ENCODE results near the gene TSPAN16. TPM values are rescaled to one million over a fixed set of nuclear protein-coding genes. Genes with fewer than 3 reads are reported as not detected.
"Not testable (repeated sequence)": the region's sequence is repeated elsewhere in the genome, so short reads cannot be mapped to it uniquely, and the experiment has no call there.

Gene TSPAN16
- total RNA-seq, 1 experiment from 2014 or later = not detected

DNA sequence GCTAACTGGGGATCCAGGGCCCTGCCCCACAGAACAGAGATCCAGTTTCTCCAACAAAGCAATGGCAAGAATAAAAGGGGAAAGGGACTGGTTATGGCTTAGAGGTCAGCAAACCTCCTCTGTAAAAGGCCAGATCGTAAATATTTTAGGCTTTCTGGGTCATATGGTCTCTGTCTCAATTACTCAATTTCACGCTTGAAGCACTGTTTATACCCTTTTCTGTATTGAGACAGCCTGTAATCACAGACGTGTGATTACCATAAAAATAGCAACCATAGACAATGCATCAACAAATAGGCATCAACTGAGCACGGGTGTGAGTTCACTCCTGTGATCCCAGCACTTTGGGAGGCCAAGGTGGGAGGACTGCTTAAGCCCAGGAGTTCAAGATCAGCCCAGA, 34.2 kb downstream of the TSPAN16 start:
- peaks cover 3% of the 10 kb centered on the region for H3K36me3 ChIP-seq (ENCODE audit: insufficient read depth, low read length)
- no peaks in the 10 kb centered on the region for H3K9me2 ChIP-seq (replicated peaks; ENCODE audit: insufficient read depth, low read length)
- H3K27me3 ChIP-seq (ENCODE audit: low read length) = no peaks in the 10 kb centered on the region
- no peaks in the 10 kb centered on the region for H3K9me3 ChIP-seq (ENCODE audit: low read length)
- DNase-seq = no peak
- no peak overlapping the region for H3K27ac ChIP-seq (ENCODE audit: low read length)
- H2AFZ ChIP-seq (ENCODE audit: low read length) = no peak overlapping the region
- H3K79me2 ChIP-seq (ENCODE audit: low read length) = no peaks in the 10 kb centered on the region
- no peaks in the 10 kb centered on the region for H3K4me1 ChIP-seq (ENCODE audit: low read length)
- no peak overlapping the region for H3K9ac ChIP-seq (ENCODE audit: low read length)
- no peak overlapping the region for H3K4me3 ChIP-seq (ENCODE audit: low read length)
- H3K4me2 ChIP-seq (ENCODE audit: low read depth, low read length, poor library complexity, severe bottlenecking) = no peak overlapping the region
- H4K20me1 ChIP-seq (ENCODE audit: insufficient read depth, low read depth, low read length) = no peaks in the 10 kb centered on the region

- Histone ChIP-seq H3K79me2 (ENCODE audit: low read length) (no peaks in the 10 kb centered on the region), H3K4me2 (ENCODE audit: low read depth, low read length, poor library complexity, severe bottlenecking) (no peak overlapping the region), H3K9me3 (ENCODE audit: low read length) (no peaks in the 10 kb centered on the region), H4K20me1 (ENCODE audit: insufficient read depth, low read depth, low read length) (no peaks in the 10 kb centered on the region), H3K27me3 (ENCODE audit: low read length) (no peaks in the 10 kb centered on the region), H3K9me2 (replicated peaks; ENCODE audit: insufficient read depth, low read length) (no peaks in the 10 kb centered on the region), H3K9ac (ENCODE audit: low read length) (no peak overlapping the region), H2AFZ (ENCODE audit: low read length) (no peak overlapping the region), H3K27ac (ENCODE audit: low read length) (no peak overlapping the region), H3K36me3 (ENCODE audit: insufficient read depth, low read length) (peaks cover 6% of the 10 kb centered on the region), H3K4me1 (ENCODE audit: low read length) (no peaks in the 10 kb centered on the region), H3K4me3 (ENCODE audit: low read length) (no peak overlapping the region)
- no peak for DNase-seq
These were observed 35.5 kb downstream of the TSPAN16 start for GRCh38 chr19:11331502-11331901.

- no peaks in the 10 kb centered on the region for H4K20me1 ChIP-seq (ENCODE audit: insufficient read depth, low read depth, low read length)
- no peak overlapping the region for H3K9ac ChIP-seq (ENCODE audit: low read length)
- H3K9me2 ChIP-seq (replicated peaks; ENCODE audit: insufficient read depth, low read length) = no peaks in the 10 kb centered on the region
- H3K27me3 ChIP-seq (ENCODE audit: low read length) = no peaks in the 10 kb centered on the region
- no peak overlapping the region for H3K4me2 ChIP-seq (ENCODE audit: low read depth, low read length, poor library complexity, severe bottlenecking)
- no peak overlapping the region for H2AFZ ChIP-seq (ENCODE audit: low read length)
- no peaks in the 10 kb centered on the region for H3K4me1 ChIP-seq (ENCODE audit: low read length)
- 0 out of 2 replicates have a peak, but pooled peaks cover under 1% of the 10 kb centered on the region for H3K79me2 ChIP-seq (ENCODE audit: low read length)
- no peak for DNase-seq
- H3K9me3 ChIP-seq (ENCODE audit: low read length) = no peaks in the 10 kb centered on the region
- H3K36me3 ChIP-seq (ENCODE audit: insufficient read depth, low read length) = peaks cover 6% of the 10 kb centered on the region
- no peak overlapping the region for H3K27ac ChIP-seq (ENCODE audit: low read length)
- H3K4me3 ChIP-seq (ENCODE audit: low read length) = no peak overlapping the region
These were observed 36.9 kb downstream of the TSPAN16 start for GRCh38 chr19:11332822-11333221.

DNA sequence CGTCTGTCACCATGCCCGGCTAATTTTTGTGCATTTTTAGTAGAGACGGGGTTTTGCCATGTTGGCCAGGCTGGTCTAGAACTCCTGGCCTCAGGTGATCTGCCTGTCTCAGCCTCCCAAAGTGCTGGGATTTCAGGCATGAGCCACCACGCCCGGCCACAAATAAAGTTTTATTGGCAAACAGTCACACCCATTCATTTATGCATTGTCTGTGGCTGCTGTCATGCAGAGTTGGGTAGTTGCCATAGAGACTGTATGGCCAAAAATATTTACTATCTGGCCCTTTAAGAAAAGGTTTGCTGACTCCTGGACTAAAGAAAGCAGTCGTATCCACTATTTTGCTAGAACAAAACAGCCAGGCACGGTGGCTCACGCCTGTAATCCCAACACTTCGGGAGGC, 37.9 kb downstream of the TSPAN16 start:
- not testable (repeated sequence) for H4K20me1 ChIP-seq (ENCODE audit: insufficient read depth, low read depth, low read length); DNase-seq; H3K4me3 ChIP-seq (ENCODE audit: low read length); H3K4me1 ChIP-seq (ENCODE audit: low read length); H3K9ac ChIP-seq (ENCODE audit: low read length); H3K9me2 ChIP-seq (replicated peaks; ENCODE audit: insufficient read depth, low read length); H2AFZ ChIP-seq (ENCODE audit: low read length); H3K27ac ChIP-seq (ENCODE audit: low read length); H3K4me2 ChIP-seq (ENCODE audit: low read depth, low read length, poor library complexity, severe bottlenecking); H3K9me3 ChIP-seq (ENCODE audit: low read length); H3K36me3 ChIP-seq (ENCODE audit: insufficient read depth, low read length); H3K27me3 ChIP-seq (ENCODE audit: low read length)
- H3K79me2 ChIP-seq (ENCODE audit: low read length) = peaks cover 11% of the 10 kb centered on the region

GRCh38 chr19:11335449-11336146, 39.6 kb downstream of the TSPAN16 start:
- no peak overlapping the region for H3K9ac ChIP-seq (ENCODE audit: low read length)
- H3K27ac ChIP-seq (ENCODE audit: low read length) = no peak overlapping the region
- H3K4me1 ChIP-seq (ENCODE audit: low read length) = peaks cover 16% of the 10 kb centered on the region
- no peaks in the 10 kb centered on the region for H3K9me3 ChIP-seq (ENCODE audit: low read length)
- no peaks in the 10 kb centered on the region for H3K9me2 ChIP-seq (replicated peaks; ENCODE audit: insufficient read depth, low read length)
- peaks cover 16% of the 10 kb centered on the region for H3K79me2 ChIP-seq (ENCODE audit: low read length)
- no peaks in the 10 kb centered on the region for H4K20me1 ChIP-seq (ENCODE audit: insufficient read depth, low read depth, low read length)
- H3K27me3 ChIP-seq (ENCODE audit: low read length) = no peaks in the 10 kb centered on the region
- H3K4me3 ChIP-seq (ENCODE audit: low read length) = no peak overlapping the region
- no peak for DNase-seq
- H3K4me2 ChIP-seq (ENCODE audit: low read depth, low read length, poor library complexity, severe bottlenecking) = no peak overlapping the region
- H2AFZ ChIP-seq (ENCODE audit: low read length) = no peak overlapping the region
- H3K36me3 ChIP-seq (ENCODE audit: insufficient read depth, low read length) = peaks cover 6% of the 10 kb centered on the region

DNA sequence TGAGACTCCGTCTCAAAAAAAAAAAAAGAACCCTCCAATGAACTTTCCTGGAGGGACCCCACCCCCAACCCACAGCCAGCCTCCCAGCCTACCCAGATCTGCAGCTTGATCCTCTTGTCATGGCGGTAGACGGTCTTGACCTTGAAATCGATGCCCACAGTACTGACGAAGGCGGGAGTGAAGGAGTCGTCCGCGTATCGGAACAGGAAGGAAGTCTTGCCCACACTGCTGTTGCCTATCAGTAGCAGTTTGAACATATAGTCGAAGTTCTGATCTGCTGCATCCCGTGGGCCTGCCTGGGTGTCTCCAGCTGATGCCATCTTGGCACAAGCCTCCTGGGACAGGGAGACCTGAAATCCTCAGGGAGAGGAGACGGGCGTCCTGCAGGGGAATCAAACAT, 41.1 kb downstream of the TSPAN16 start:
- no peak overlapping the region for H2AFZ ChIP-seq (ENCODE audit: low read length)
- H3K4me3 ChIP-seq (ENCODE audit: low read length) = no peak overlapping the region
- peaks cover 12% of the 10 kb centered on the region for H3K36me3 ChIP-seq (ENCODE audit: insufficient read depth, low read length)
- no peaks in the 10 kb centered on the region for H3K9me2 ChIP-seq (replicated peaks; ENCODE audit: insufficient read depth, low read length)
- peaks cover 16% of the 10 kb centered on the region for H3K79me2 ChIP-seq (ENCODE audit: low read length)
- peaks cover 16% of the 10 kb centered on the region for H3K4me1 ChIP-seq (ENCODE audit: low read length)
- no peak for DNase-seq
- no peak overlapping the region for H3K9ac ChIP-seq (ENCODE audit: low read length)
- H4K20me1 ChIP-seq (ENCODE audit: insufficient read depth, low read depth, low read length) = no peaks in the 10 kb centered on the region
- no peaks in the 10 kb centered on the region for H3K27me3 ChIP-seq (ENCODE audit: low read length)
- no peak overlapping the region for H3K4me2 ChIP-seq (ENCODE audit: low read depth, low read length, poor library complexity, severe bottlenecking)
- H3K9me3 ChIP-seq (ENCODE audit: low read length) = no peaks in the 10 kb centered on the region
- H3K27ac ChIP-seq (ENCODE audit: low read length) = no peak overlapping the region

DNA sequence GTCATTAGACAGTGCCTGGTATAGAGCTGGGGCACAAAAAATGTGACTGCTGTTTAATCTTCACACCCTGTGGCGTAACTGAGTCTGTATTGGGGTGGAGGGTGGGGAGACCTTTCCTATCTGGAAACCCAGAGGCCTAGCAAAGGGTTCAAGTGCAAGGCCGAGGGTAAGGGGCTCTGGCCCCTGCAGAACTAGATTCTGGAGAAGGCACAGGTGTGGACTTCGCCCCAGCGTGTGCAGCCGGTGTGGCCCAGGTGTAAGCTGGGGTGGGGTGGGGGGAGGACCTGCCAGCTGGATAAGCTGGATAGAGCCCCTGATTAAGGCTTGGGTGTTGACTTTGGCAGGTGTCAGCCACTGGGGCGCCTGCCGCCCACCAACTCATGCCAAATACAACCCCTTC, 42.2 kb downstream of the TSPAN16 start:
- Histone ChIP-seq H3K36me3 (ENCODE audit: insufficient read depth, low read length) (peaks cover 12% of the 10 kb centered on the region), H3K79me2 (ENCODE audit: low read length) (peaks cover 16% of the 10 kb centered on the region), H3K9me2 (replicated peaks; ENCODE audit: insufficient read depth, low read length) (no peaks in the 10 kb centered on the region), H3K9ac (ENCODE audit: low read length) (no peak overlapping the region), H3K4me1 (ENCODE audit: low read length) (peaks cover 16% of the 10 kb centered on the region), H3K4me2 (ENCODE audit: low read depth, low read length, poor library complexity, severe bottlenecking) (peak overlapping the region; percentile 90), H3K27me3 (ENCODE audit: low read length) (no peaks in the 10 kb centered on the region), H3K27ac (ENCODE audit: low read length) (no peak overlapping the region), H4K20me1 (ENCODE audit: insufficient read depth, low read depth, low read length) (no peaks in the 10 kb centered on the region), H3K4me3 (ENCODE audit: low read length) (no peak overlapping the region; the same call in 1 of the 2 replicates), H2AFZ (ENCODE audit: low read length) (no peak overlapping the region), H3K9me3 (ENCODE audit: low read length) (no peaks in the 10 kb centered on the region)
- no peak for DNase-seq

- peak overlapping the region; percentile 91 for H3K4me3 ChIP-seq (ENCODE audit: low read length)
- DNase-seq = no peak
- H4K20me1 ChIP-seq (ENCODE audit: insufficient read depth, low read depth, low read length) = no peaks in the 10 kb centered on the region
- H2AFZ ChIP-seq (ENCODE audit: low read length) = peak overlapping the region; percentile 89
- H3K4me2 ChIP-seq (ENCODE audit: low read depth, low read length, poor library complexity, severe bottlenecking) = peak overlapping the region; percentile 90
- peak overlapping the region; percentile 83 for H3K9ac ChIP-seq (ENCODE audit: low read length)
- no peaks in the 10 kb centered on the region for H3K27me3 ChIP-seq (ENCODE audit: low read length)
- peak overlapping the region; percentile 32 for H3K27ac ChIP-seq (ENCODE audit: low read length)
- H3K36me3 ChIP-seq (ENCODE audit: insufficient read depth, low read length) = peaks cover 12% of the 10 kb centered on the region
- H3K9me2 ChIP-seq (replicated peaks; ENCODE audit: insufficient read depth, low read length) = no peaks in the 10 kb centered on the region
- peaks cover 16% of the 10 kb centered on the region for H3K4me1 ChIP-seq (ENCODE audit: low read length)
- H3K9me3 ChIP-seq (ENCODE audit: low read length) = no peaks in the 10 kb centered on the region
- peaks cover 16% of the 10 kb centered on the region for H3K79me2 ChIP-seq (ENCODE audit: low read length)
These were observed 42.8 kb downstream of the TSPAN16 start for GRCh38 chr19:11338569-11339253.
